SK-N-MC (cell line): ENCODE data around the gene CTTNBP2.

Experiments
- DNase-seq: peaks from one replicate; pipeline ENCODE4 v3.0.0-alpha.2; 2011; ENCODE audit warnings: low read depth, low spot score
- H3K27ac ChIP-seq: fragments of 200-600 bp; sonication (generic); 2 replicates; pipeline ENCODE4 v1.5.1; 2016; ENCODE audit warnings: mixed run types
- H3K36me3 ChIP-seq: fragments of 200-600 bp; sonication (generic); 2 replicates; pipeline ENCODE4 v1.6.1; 2017; ENCODE audit warnings: antibody characterized with exemption, low read length, mixed read lengths; ENCODE audit not compliant: insufficient read depth
- H3K4me3 ChIP-seq: fragments of 200-600 bp; sonication (generic); 2 replicates; pipeline ENCODE4 v1.5.1; 2016
- H3K9ac ChIP-seq: fragments of 200-600 bp; sonication (generic); 2 replicates; pipeline ENCODE4 v1.8.0; 2017; ENCODE audit warnings: mixed run types, mixed read lengths; ENCODE audit not compliant: insufficient read length
- H3K9me3 ChIP-seq: fragments of 200-600 bp; sonication (generic); 2 replicates; pipeline ENCODE4 v1.6.1; 2017; ENCODE audit warnings: low read depth, mild to moderate bottlenecking, antibody characterized with exemption, low read length, moderate library complexity, mixed read lengths
- EZH2 ChIP-seq: fragments of 200-600 bp; sonication (generic); IDR thresholded peaks from one replicate; pipeline ENCODE4 v1.6.1; 2017; ENCODE audit warnings: antibody characterized with exemption
- FOXP2 ChIP-seq: optimal IDR thresholded peaks from 2 replicates; pipeline ENCODE3; 2011; ENCODE audit warnings: mild to moderate bottlenecking, moderate library complexity; ENCODE audit not compliant: insufficient read depth; ENCODE audit errors: extremely low read length, control extremely low read depth
- POLR2AphosphoS5 ChIP-seq: IDR thresholded peaks from 2 replicates; pipeline ENCODE4 v1.6.1; 2012; ENCODE audit warnings: mild to moderate bottlenecking, low read depth, low read length, borderline replicate concordance

The CTTNBP2 gene

DNA sequence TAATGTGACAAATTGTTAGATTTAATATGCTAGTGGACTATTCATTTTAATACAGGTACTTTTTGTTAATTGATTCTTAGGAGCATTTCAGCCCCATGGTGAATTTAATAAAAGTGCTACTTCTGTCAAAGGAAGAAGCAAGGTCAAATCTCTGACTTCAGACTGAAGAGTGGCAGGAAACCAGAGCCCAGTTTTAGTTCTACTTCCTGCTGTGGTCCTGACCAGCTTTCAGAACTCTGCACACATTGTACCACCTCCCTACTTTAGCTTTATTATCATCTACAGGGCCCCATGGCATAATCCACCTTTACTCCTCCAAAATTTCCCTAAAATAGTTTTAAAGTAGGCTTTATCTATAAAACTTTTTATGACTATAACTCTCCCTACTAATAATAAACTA is 33.7 kb downstream of the CTTNBP2 start:
- H3K36me3 ChIP-seq = peaks cover 10% of the 10 kb centered on the region; the same call in 1 of the 2 replicates
- H3K27ac ChIP-seq = peak overlapping the region; percentile 74; the same call in 1 of the 2 replicates
- TF ChIP-seq POLR2AphosphoS5 = no peak
- TF ChIP-seq EZH2 = no peak
- no peak for TF ChIP-seq FOXP2
- no peak overlapping the region for H3K4me3 ChIP-seq
- DNase-seq = no peak
- H3K9ac ChIP-seq = no peak overlapping the region
- no peaks in the 10 kb centered on the region for H3K9me3 ChIP-seq

GRCh38 chr7:117837841-117838240 is 35.4 kb downstream of the CTTNBP2 start:
- H3K9ac ChIP-seq = no peak overlapping the region
- peak overlapping the region; percentile 74; the same call in 1 of the 2 replicates for H3K27ac ChIP-seq
- no peak for TF ChIP-seq FOXP2
- TF ChIP-seq EZH2 = no peak
- TF ChIP-seq POLR2AphosphoS5 = no peak
- no peak for DNase-seq
- no peak overlapping the region for H3K4me3 ChIP-seq
- H3K36me3 ChIP-seq = peaks cover 3% of the 10 kb centered on the region; the same call in 1 of the 2 replicates
- H3K9me3 ChIP-seq = no peaks in the 10 kb centered on the region

DNA sequence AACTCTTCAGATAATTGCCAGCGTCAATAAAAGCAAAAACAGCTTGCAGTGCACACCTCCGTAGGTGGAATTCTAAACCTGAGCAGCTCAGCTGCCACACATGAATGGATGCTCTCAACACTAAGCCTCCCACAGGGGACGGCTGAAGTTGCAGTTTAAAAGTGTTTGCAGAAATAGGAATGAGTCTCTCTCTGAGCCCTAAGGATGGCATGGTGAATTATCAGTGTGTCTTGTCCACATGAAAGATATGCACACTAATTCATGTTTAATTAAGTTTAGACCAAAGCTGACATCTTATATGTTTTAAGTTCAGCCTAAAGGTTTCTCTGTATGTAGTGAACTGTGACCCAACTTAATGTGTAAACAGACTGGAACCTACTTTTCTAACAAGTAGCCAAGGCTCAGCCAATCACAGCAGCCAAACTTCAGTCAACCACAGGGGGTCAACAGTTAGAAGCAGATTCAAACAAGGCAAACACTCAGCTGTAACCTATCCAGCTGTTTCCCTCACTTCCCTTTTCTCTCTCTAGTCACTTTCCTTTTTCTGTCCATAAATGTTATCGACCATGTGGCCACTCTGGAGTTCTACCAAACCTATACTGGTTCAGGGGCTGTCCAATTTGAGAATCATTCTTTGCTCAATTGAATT is 38.1 kb downstream of the CTTNBP2 start:
- Histone ChIP-seq H3K4me3 (no peak overlapping the region), H3K27ac (no peak overlapping the region), H3K9me3 (no peaks in the 10 kb centered on the region), H3K9ac (no peak overlapping the region), H3K36me3 (peaks cover 3% of the 10 kb centered on the region; the same call in 1 of the 2 replicates)
- no peak for TF ChIP-seq EZH2
- DNase-seq = no peak

- no peaks in the 10 kb centered on the region; the same call in 1 of the 2 replicates for H3K36me3 ChIP-seq
- no peak for TF ChIP-seq FOXP2
- no peak for TF ChIP-seq EZH2
- no peak for TF ChIP-seq POLR2AphosphoS5
- no peak overlapping the region for H3K9ac ChIP-seq
- H3K4me3 ChIP-seq = no peak overlapping the region
- no peak overlapping the region for H3K27ac ChIP-seq
- no peaks in the 10 kb centered on the region for H3K9me3 ChIP-seq
- DNase-seq = no peak
Observed at GRCh38 chr7:117830422-117830954, 42.8 kb downstream of the CTTNBP2 start.

DNA sequence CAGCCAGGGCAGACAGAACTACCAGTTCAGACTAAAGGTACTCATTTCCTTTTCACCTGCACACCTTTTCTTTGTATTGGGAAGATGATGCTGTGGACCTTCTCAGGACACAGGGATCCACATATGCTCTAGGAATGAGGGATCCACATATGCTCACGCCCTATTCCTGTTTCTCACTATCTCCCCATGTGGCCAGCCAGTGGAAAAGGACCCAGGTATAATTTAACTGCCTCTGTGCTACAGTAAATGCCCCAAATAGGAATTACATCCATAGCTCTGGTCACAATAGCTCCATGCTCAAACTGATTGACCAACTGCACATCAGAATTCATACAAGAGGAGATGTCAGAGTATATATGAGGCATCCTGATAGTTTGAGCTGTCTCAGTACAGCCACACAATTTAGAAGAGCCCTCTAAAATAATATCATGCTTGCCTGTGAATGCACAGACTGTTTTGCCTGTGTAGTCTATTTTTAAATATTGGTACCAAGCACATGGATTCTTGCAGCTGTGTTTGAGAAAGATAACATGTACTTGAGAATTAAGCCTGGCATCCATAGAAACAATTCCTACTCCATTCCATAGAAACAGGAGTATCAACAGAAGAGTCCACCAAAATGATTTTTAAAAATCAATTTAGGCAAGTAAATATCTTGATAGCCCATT is 43.7 kb downstream of the CTTNBP2 start:
- DNase-seq = no peak
- Histone ChIP-seq H3K4me3 (no peak overlapping the region), H3K36me3 (no peaks in the 10 kb centered on the region), H3K27ac (peak overlapping the region; percentile 92; the same call in 1 of the 2 replicates), H3K9ac (no peak overlapping the region), H3K9me3 (no peaks in the 10 kb centered on the region)
- TF ChIP-seq FOXP2 (no peak), POLR2AphosphoS5 (no peak), EZH2 (no peak)

DNA sequence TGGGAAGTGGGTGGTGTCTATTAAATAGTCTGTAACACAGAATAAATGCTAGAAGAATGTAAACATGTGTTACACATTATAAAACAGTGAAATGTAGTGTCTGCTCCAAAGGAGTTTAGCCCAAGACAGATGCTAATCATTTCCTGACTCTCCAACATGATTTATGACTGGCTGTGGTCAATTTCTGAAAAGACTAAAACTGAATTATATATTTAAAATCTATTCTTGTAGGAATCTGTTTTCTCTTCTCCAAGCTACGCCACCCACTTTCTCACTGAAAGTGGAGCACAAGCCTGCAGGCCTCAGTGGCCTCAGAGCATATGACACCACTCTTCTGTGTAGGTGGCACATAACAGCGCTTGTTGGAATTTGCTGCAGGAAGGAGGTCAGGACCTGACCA is 44.4 kb downstream of the CTTNBP2 start:
- no peak overlapping the region for H3K9ac ChIP-seq
- DNase-seq = no peak
- TF ChIP-seq EZH2 = no peak
- no peak for TF ChIP-seq FOXP2
- TF ChIP-seq POLR2AphosphoS5 = no peak

GRCh38 chr7:117827862-117828261 is 45.4 kb downstream of the CTTNBP2 start:
- DNase-seq = peak; percentile 56
- no peak for TF ChIP-seq EZH2
- TF ChIP-seq FOXP2 = peak; percentile 38
- no peaks in the 10 kb centered on the region for H3K9me3 ChIP-seq
- H3K36me3 ChIP-seq = no peaks in the 10 kb centered on the region
- H3K4me3 ChIP-seq = peak overlapping the region; percentile 60
- H3K27ac ChIP-seq = peak overlapping the region; percentile 92
- peak overlapping the region; percentile 14 for H3K9ac ChIP-seq

More for the DNA sequence above, 44.4 kb downstream of the CTTNBP2 start:
- Histone ChIP-seq H3K9me3 (no peaks in the 10 kb centered on the region), H3K27ac (peak overlapping the region; percentile 92), H3K4me3 (peak overlapping the region; percentile 34), H3K36me3 (no peaks in the 10 kb centered on the region)

- H3K9me3 ChIP-seq = no peaks in the 10 kb centered on the region
- no peak for TF ChIP-seq POLR2AphosphoS5
- no peak for TF ChIP-seq EZH2
- no peak for TF ChIP-seq FOXP2
- no peak overlapping the region for H3K4me3 ChIP-seq
- no peaks in the 10 kb centered on the region for H3K36me3 ChIP-seq
- no peak for DNase-seq
- H3K27ac ChIP-seq = no peak overlapping the region
- H3K9ac ChIP-seq = no peak overlapping the region
Observed at GRCh38 chr7:117825132-117825531, 48.1 kb downstream of the CTTNBP2 start.
